NOMO-1 treated with dmso at 0.1 percent for 144 hours (cell line): Measurements from ENCODE around the gene KIF2C.

Experiments used
- DNase-seq: peaks from one replicate; lab custom pipeline; 2025; ENCODE audit not compliant: unreplicated experiment; lab: John Stamatoyannopoulos, UW

Gene KIF2C

GRCh38 chr1:44775078-44775929 lies 35.7 kb downstream of the KIF2C start, which contains the start of gene RPS8:
Gene RPS8, plus strand, starts transcription at chr1:44775540. Its CDS starts 57 bp downstream, at chr1:44775597.
- peak; percentile 88 for DNase-seq

- peak; percentile 17 for DNase-seq
Measured at GRCh38 chr1:44775930-44776729, 36.5 kb downstream of the KIF2C start.

GRCh38 chr1:44776730-44777068 lies 37.1 kb downstream of the KIF2C start:
- no peak for DNase-seq

GRCh38 chr1:44777547-44777946 lies 37.9 kb downstream of the KIF2C start:
- DNase-seq: no peak

- no peak for DNase-seq
Measured at GRCh38 chr1:44777969-44778635, 38.5 kb downstream of the KIF2C start.

GRCh38 chr1:44778705-44779576 lies 39.3 kb downstream of the KIF2C start:
- no peak for DNase-seq

- no peak for DNase-seq
Measured at GRCh38 chr1:44780583-44781121, 41.0 kb downstream of the KIF2C start.

GRCh38 chr1:44783697-44784093 lies 44.1 kb downstream of the KIF2C start:
- DNase-seq: no peak

GRCh38 chr1:44784094-44785028 lies 44.7 kb downstream of the KIF2C start:
- DNase-seq: no peak

GRCh38 chr1:44785029-44785380 lies 45.4 kb downstream of the KIF2C start:
- no peak for DNase-seq

- DNase-seq: no peak
Measured at GRCh38 chr1:44785501-44786137, 46.0 kb downstream of the KIF2C start.

- peak; percentile 61 for DNase-seq
Measured at GRCh38 chr1:44786138-44786840, 46.7 kb downstream of the KIF2C start.

GRCh38 chr1:44786841-44787426 lies 47.3 kb downstream of the KIF2C start:
- DNase-seq: no peak

GRCh38 chr1:44787506-44787905 lies 47.9 kb downstream of the KIF2C start:
- no peak for DNase-seq

- DNase-seq: no peak
Measured at GRCh38 chr1:44788120-44788860, 48.7 kb downstream of the KIF2C start, which contains the start of gene BEST4. Gene BEST4, minus strand, starts transcription at chr1:44788170. Its CDS starts 465 bp downstream, at chr1:44787705.

- DNase-seq: no peak
Measured at GRCh38 chr1:44790968-44791801, 51.5 kb downstream of the KIF2C start.
